Breast epithelium (tissue), 3 donors: ENCODE data around the gene FAM151B.

Source experiments
- CTCF ChIP-seq, 3 donors: fragments of 450-650 bp; IDR thresholded peaks; one replicate each; pipeline ENCODE4 v1.5.1; 2016 to 2017; ENCODE audit warnings: antibody characterized with exemption in 3 of 3, mild to moderate bottlenecking in 3 of 3, moderate library complexity in 3 of 3
- POLR2A ChIP-seq: fragments of 450-650 bp; IDR thresholded peaks from one replicate; pipeline ENCODE4 v1.6.1; 2016; ENCODE audit warnings: antibody characterized with exemption, mild to moderate bottlenecking, moderate library complexity
- POLR2AphosphoS5 ChIP-seq, 3 donors: sonication (generic); formaldehyde crosslinking; IDR thresholded peaks; one replicate each; pipeline ENCODE4 v1.6.1; 2017; ENCODE audit warnings: antibody characterized with exemption in 3 of 3

- TF ChIP-seq POLR2A (no peak), CTCF (IDR thresholded peaks at IDR 0.05) (no peak), POLR2AphosphoS5 (IDR thresholded peaks at IDR 0.05) (no peak)
Measured at GRCh38 chr5:80468131-80468530, 19.8 kb upstream of the FAM151B start.
